Spleen (tissue), 11 donors: ENCODE measurements around the gene SNX8. TPM values are rescaled to one million over a fixed set of nuclear protein-coding genes. Genes with fewer than 3 reads are reported as not detected.
A peak's percentile ranks its signal among the peaks of the same experiment; 100 is the strongest.

Experiments used
- DNase-seq: peaks from one replicate; pipeline ENCODE4 v3.0.0-alpha.2; 2020
- H3K27ac ChIP-seq, 8 donors: fragments of 200-600 bp; sonication (generic) in 7 of 8; 1 replicate in 4 of 8; 2 replicates in 4 of 8; pipeline versions ENCODE4 v1.5.0 to v1.8.0; 2016 to 2021; ENCODE audit warnings: inconsistent platforms in 4 of 8, mild to moderate bottlenecking in 4 of 8, moderate library complexity in 1 of 8
- H3K27me3 ChIP-seq, 7 donors: fragments of 200-600 bp; sonication (generic) in 6 of 7; replicated peaks in 1 of 7; 1 replicate in 4 of 7; 2 replicates in 3 of 7; pipeline versions ENCODE4 v1.5.0 to v1.8.0; 2016 to 2021; ENCODE audit warnings: inconsistent platforms in 3 of 7, mild to moderate bottlenecking in 1 of 7
- H3K36me3 ChIP-seq, 6 donors: fragments of 200-600 bp; sonication (generic) in 5 of 6; 1 replicate in 4 of 6; 2 replicates in 2 of 6; pipeline versions ENCODE4 v1.5.0 to v1.8.0; 2016 to 2021; ENCODE audit warnings: inconsistent platforms in 2 of 6
- H3K4me1 ChIP-seq, 6 donors: fragments of 200-600 bp; sonication (generic) in 5 of 6; 1 replicate in 3 of 6; 2 replicates in 3 of 6; pipeline versions ENCODE4 v1.5.0 to v1.8.0; 2016 to 2021; ENCODE audit warnings: inconsistent platforms in 3 of 6
- H3K4me3 ChIP-seq, 8 donors: fragments of 200-600 bp; sonication (generic) in 7 of 8; 1 replicate in 4 of 8; 2 replicates in 4 of 8; pipeline versions ENCODE4 v1.5.0 to v1.8.0; 2016 to 2021; ENCODE audit warnings: inconsistent platforms in 4 of 8, mild to moderate bottlenecking in 4 of 8, moderate library complexity in 2 of 8
- H3K9me3 ChIP-seq, 8 donors: fragments of 200-600 bp; sonication (generic) in 7 of 8; 1 replicate in 4 of 8; 2 replicates in 4 of 8; pipeline versions ENCODE4 v1.5.0 to v1.8.0; 2016 to 2021; ENCODE audit warnings: inconsistent platforms in 4 of 8
- POLR2A ChIP-seq, 3 donors: fragments of 450-650 bp; IDR thresholded peaks; one replicate each; pipeline ENCODE4 v1.5.1; 2017; ENCODE audit warnings: antibody characterized with exemption in 3 of 3, mild to moderate bottlenecking in 1 of 3
- POLR2AphosphoS5 ChIP-seq, 3 donors: sonication (generic); formaldehyde crosslinking; IDR thresholded peaks; one replicate each; pipeline ENCODE4 v1.5.1; 2017; ENCODE audit warnings: antibody characterized with exemption in 3 of 3
- WGBS, 5 donors: extraction: QIAGEN DNeasy Blood & Tissue Kit in 3 of 5; methylation state at CpG; one replicate each; pipeline versions ENCODE4 v1.1.5 to v1.1.7; 2013 to 2018; 5-methylcytosine and 5-hydroxymethylcytosine counted together
- intact Hi-C: fragments of 100-400 bp; cut with DNase I; formaldehyde crosslinking; loops from one replicate; pipeline ENCODE4 v1.15.0; 2023; ENCODE audit warnings: low total_unique reads
- polyA plus RNA-seq, 3 donors: library from polyadenylated mRNA; stranded (reverse); fragments of 200-250 nt; gene quantifications; one replicate each; pipeline ENCODE4 v1.2.1, GENCODE V29; 2013
- total RNA-seq, 7 donors: library from RNA; depleted of rRNA in 3 of 7; stranded (reverse); fragments of >200 nt in 3 of 7; fragmentation: NEBNext Ultra II Directional in 4 of 7; extraction: Animal tissue kit (Norgen Biotek cat#: 25700) in 4 of 7; gene quantifications; one replicate each; pipeline versions ENCODE4 v1.1.0 to v1.2.1, GENCODE V29; 2016 to 2021
- TF ChIP-seq, protein P1 (sequence below), 11 experiments: fragments of 200-600 bp in 7 of 11; fragments of 450-650 bp in 4 of 11; sonication (generic) in 4 of 11; IDR thresholded peaks in 8 of 11; conservative IDR thresholded peaks in 3 of 11; 1 replicate in 7 of 11; 2 replicates in 4 of 11; pipeline versions ENCODE4 v1.4.0 to v1.8.0; 2016 to 2021; ENCODE audit warnings: antibody characterized with exemption in 11 of 11, inconsistent platforms in 4 of 11, mild to moderate bottlenecking in 1 of 11
- donor health status: healthy with polysubstance abuse.
- donor health status: DM: no; HTN: no; CAD: no; lungs with moderate emphysema.
- donor health status: DM: no; HTN: no; CAD: no.
- donor health status: Bipolar disorder and iron deficiency.
- donor health status: healthy.
- donor health status: DM: no; HTN: no; CAD: no.
- donor health status: DM: yes; HTN: yes; CAD: no.

Gene SNX8
- total and polyA plus RNA-seq, 10 donors: 48.8 to 196 (median 86.8) TPM

DNA sequence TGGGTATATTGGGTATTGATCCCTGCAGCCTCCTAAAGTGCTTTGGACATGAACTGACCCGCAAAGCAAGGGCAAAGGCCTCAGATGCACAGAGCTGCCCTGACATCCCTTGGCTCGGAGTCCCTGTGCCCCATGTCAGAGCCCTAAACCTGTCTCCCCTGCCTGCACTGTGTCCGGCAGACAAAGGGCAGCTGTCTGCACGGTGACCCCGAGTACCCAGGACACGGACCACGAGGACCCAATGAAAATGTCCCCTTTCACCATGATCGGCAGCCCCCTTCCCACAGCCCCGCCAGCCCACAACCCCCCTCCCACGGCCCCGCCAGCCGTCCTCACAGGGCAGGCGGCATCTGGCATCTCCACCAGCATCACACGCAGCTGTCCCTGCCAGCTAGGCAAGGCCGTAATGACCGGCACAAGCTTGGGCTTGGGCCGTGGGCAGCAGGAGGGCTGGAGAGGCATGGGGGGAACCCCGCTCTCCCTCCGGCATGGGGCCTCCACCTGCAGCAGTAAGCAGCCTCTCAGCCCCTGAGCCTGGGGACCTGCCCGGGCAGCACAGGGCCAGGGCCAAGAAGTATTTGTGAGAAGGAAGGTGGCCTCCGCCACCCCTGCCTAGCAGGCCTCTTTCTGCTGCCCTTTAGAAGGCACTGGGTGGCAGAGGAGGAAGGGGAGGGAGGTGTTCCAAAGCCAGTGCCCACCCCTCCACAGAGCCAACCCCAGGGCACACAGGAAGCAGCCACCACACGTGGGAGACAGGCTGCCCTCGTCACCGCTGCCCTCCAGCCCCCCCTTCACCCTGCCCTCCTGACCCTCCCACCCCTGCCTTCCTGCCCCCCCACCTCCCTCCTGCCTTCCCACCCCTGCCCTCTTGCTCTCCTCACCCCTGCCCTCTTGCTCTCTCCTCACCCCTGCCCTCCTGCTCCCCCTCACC, 62.1 kb downstream of the SNX8 start:
- peak overlapping the region in 5 of 8 donors; percentile 18 to 69 (median 27) for H3K27ac ChIP-seq
- H3K9me3 ChIP-seq: no peaks in the 10 kb centered on the region
- DNase-seq: peak; percentile 75
- no peaks in the 10 kb centered on the region for H3K27me3 ChIP-seq
- no peak overlapping the region for H3K4me3 ChIP-seq
- peaks cover 9 to 50% (median 26%) of the 10 kb centered on the region in 6 donors for H3K4me1 ChIP-seq
- 71 to 80% (median 77%) methylated on average over 16 to 24 of the region's 24 CpGs for WGBS, 5 donors
- TF ChIP-seq POLR2A (IDR thresholded peaks at IDR 0.05) (no peak), POLR2AphosphoS5 (IDR thresholded peaks at IDR 0.05) (peak; percentile 11 to 63 (median 53))
- TF ChIP-seq, protein P1, sequence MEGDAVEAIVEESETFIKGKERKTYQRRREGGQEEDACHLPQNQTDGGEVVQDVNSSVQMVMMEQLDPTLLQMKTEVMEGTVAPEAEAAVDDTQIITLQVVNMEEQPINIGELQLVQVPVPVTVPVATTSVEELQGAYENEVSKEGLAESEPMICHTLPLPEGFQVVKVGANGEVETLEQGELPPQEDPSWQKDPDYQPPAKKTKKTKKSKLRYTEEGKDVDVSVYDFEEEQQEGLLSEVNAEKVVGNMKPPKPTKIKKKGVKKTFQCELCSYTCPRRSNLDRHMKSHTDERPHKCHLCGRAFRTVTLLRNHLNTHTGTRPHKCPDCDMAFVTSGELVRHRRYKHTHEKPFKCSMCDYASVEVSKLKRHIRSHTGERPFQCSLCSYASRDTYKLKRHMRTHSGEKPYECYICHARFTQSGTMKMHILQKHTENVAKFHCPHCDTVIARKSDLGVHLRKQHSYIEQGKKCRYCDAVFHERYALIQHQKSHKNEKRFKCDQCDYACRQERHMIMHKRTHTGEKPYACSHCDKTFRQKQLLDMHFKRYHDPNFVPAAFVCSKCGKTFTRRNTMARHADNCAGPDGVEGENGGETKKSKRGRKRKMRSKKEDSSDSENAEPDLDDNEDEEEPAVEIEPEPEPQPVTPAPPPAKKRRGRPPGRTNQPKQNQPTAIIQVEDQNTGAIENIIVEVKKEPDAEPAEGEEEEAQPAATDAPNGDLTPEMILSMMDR (IDR thresholded peaks at IDR 0.05 in 8 of 11, conservative IDR thresholded peaks at IDR 0.05 in 3 of 11): no peak
- intact Hi-C loops: no loop called here
- H3K36me3 ChIP-seq: peaks cover 0 to 67% (median 47%) of the 10 kb centered on the region in 6 donors

DNA sequence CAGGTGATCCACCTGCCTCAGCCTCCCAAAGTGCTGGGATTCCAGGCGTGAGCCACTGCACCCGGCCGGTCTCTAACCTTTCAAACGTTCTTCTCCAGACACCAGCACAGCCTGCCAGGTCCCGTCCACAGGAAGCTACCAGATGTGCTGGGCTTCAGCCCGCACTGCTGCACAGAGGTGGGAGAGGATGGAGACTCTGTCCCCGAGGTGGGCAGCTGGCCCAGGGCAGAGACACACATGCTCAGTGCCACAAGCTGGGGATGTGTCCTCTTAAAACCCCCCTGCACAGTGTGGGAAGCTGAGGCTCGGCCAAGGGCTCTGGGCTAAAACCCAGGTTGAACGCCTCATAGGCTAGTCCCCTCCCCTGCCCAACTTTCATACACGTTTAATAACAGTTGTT, 62.9 kb downstream of the SNX8 start:
- Histone ChIP-seq H3K4me1 (peaks cover 10 to 57% (median 33%) of the 10 kb centered on the region in 6 donors), H3K27me3 (no peaks in the 10 kb centered on the region), H3K4me3 (no peak overlapping the region), H3K9me3 (no peaks in the 10 kb centered on the region), H3K36me3 (peaks cover 0 to 60% (median 40%) of the 10 kb centered on the region in 6 donors), H3K27ac (peak overlapping the region in 1 of 8 donors; percentile 69)
- DNase-seq: no peak
- intact Hi-C loops: no loop called here
- 79 to 92% (median 83%) methylated on average over 8 to 10 of the region's 10 CpGs for WGBS, 5 donors
- TF ChIP-seq, protein P1 (IDR thresholded peaks at IDR 0.05 in 8 of 11, conservative IDR thresholded peaks at IDR 0.05 in 3 of 11): no peak
- peak in 1 of 3 donors; percentile 10 for TF ChIP-seq POLR2AphosphoS5 (IDR thresholded peaks at IDR 0.05)

DNA sequence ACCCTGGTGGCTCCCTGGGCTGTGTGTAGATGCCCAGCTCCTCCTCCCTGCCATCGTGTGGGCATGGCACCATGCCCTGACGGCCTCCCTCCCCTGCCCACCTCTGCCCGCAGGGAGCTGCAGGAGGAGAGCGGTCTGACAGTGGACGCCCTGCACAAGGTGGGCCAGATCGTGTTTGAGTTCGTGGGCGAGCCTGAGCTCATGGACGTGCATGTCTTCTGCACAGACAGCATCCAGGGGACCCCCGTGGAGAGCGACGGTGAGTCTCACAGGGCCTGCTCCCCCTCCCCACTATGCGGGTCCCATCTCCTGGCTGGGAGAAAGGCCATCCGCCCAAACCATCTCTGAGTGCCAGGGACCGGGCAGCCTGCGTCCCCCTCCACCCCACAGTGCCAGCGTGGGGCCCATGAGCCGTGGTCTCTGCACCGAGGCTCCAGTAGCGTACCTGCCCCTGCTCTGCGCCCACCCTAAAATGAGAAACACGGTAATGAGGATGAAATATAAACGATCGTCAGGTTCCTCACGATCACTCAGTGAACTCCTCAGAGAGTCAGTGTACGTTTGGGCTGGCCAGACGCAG, 64.4 kb downstream of the SNX8 start:
- Histone ChIP-seq H3K36me3 (peaks cover 0 to 44% (median 24%) of the 10 kb centered on the region in 6 donors), H3K9me3 (no peaks in the 10 kb centered on the region), H3K4me1 (peaks cover 16 to 73% (median 44%) of the 10 kb centered on the region in 6 donors), H3K27ac (peak overlapping the region; percentile 25 to 69 (median 67)), H3K4me3 (no peak overlapping the region), H3K27me3 (no peaks in the 10 kb centered on the region)
- intact Hi-C loops: loop anchor here (5.0 kb wide), 1 partner anchor 62 kb away; the partner anchor contains the start of gene SNX8
- no peak for TF ChIP-seq POLR2A (IDR thresholded peaks at IDR 0.05)
- TF ChIP-seq, protein P1 (IDR thresholded peaks at IDR 0.05 in 8 of 11, conservative IDR thresholded peaks at IDR 0.05 in 3 of 11): no peak
- TF ChIP-seq POLR2AphosphoS5 (IDR thresholded peaks at IDR 0.05): peak; percentile 26 to 76 (median 46)
- WGBS, 5 donors: 81 to 90% (median 83%) methylated on average over 19 to 27 of the region's 27 CpGs
- DNase-seq: no peak
